ENCODE measurements around the gene CERK. TPM values are rescaled to one million over a fixed set of nuclear protein-coding genes. Genes with fewer than 3 reads are reported as not detected.
"Not testable (repeated sequence)": the region's sequence is repeated elsewhere in the genome, so short reads cannot be mapped to it uniquely, and the experiment has no call there.

CERK gene
- total RNA-seq, 2 donors from 2014 or later = 47.5 to 70.0 TPM

GRCh38 chr22:46659791-46660186 lies 78.3 kb downstream of the CERK start:
- no peak for ATAC-seq
- no peak for DNase-seq
- intact Hi-C loops (cut with DNase I) = loop anchor here in 1 of 2 donors (5.0 kb wide), 1 partner anchor 82 kb away; no protein-coding TSS in a partner anchor

- ATAC-seq (no peak), DNase-seq (no peak)
- intact Hi-C loops (cut with DNase I) = no loop called here
These were observed 78.8 kb downstream of the CERK start for GRCh38 chr22:46659059-46659790.

GRCh38 chr22:46657996-46658947 lies 79.8 kb downstream of the CERK start:
- ATAC-seq = no peak

GRCh38 chr22:46657655-46657953 lies 80.4 kb downstream of the CERK start:
- ATAC-seq (no peak), DNase-seq (no peak)
- intact Hi-C loops (cut with DNase I) = no loop called here

More at GRCh38 chr22:46657996-46658947, 79.8 kb downstream of the CERK start:
- intact Hi-C loops (cut with DNase I) = no loop called here
- no peak for DNase-seq

- intact Hi-C loops (cut with DNase I) = no loop called here
These were observed 81.0 kb downstream of the CERK start for GRCh38 chr22:46656856-46657654.

GRCh38 chr22:46655861-46656608 lies 82.0 kb downstream of the CERK start:
- DNase-seq (no peak), ATAC-seq (no peak)
- intact Hi-C loops (cut with DNase I) = no loop called here

More at GRCh38 chr22:46656856-46657654, 81.0 kb downstream of the CERK start:
- DNase-seq = no peak
- no peak for ATAC-seq

GRCh38 chr22:46654927-46655595 lies 83.0 kb downstream of the CERK start:
- DNase-seq (no peak), ATAC-seq (no peak)
- intact Hi-C loops (cut with DNase I) = no loop called here

- DNase-seq = peak; percentile 27
- no peak for ATAC-seq
- intact Hi-C loops (cut with DNase I) = no loop called here
These were observed 83.6 kb downstream of the CERK start for GRCh38 chr22:46654426-46654825.

GRCh38 chr22:46653596-46653995 lies 84.5 kb downstream of the CERK start:
- peak; percentile 21 for DNase-seq
- no peak for ATAC-seq
- intact Hi-C loops (cut with DNase I) = no loop called here

GRCh38 chr22:46652847-46653331 lies 85.2 kb downstream of the CERK start:
- ATAC-seq (peak; percentile 37 to 38), DNase-seq (no peak)
- intact Hi-C loops (cut with DNase I) = no loop called here

- intact Hi-C loops (cut with DNase I) = no loop called here
- peak; percentile 72 for DNase-seq
These were observed 85.8 kb downstream of the CERK start for GRCh38 chr22:46652081-46652846.

GRCh38 chr22:46651316-46651715 lies 86.7 kb downstream of the CERK start:
- DNase-seq (no peak), ATAC-seq (no peak)
- intact Hi-C loops (cut with DNase I) = no loop called here

More at GRCh38 chr22:46652081-46652846, 85.8 kb downstream of the CERK start:
- peak; percentile 17 to 27 for ATAC-seq

- intact Hi-C loops (cut with DNase I) = no loop called here
- DNase-seq (no peak), ATAC-seq (peak; percentile 9 to 15)
These were observed 87.8 kb downstream of the CERK start for GRCh38 chr22:46650078-46650810.

- peak; percentile 71 for DNase-seq
- intact Hi-C loops (cut with DNase I) = loop anchor here in 1 of 2 donors (5.0 kb wide), 1 partner anchor 57 kb away; no protein-coding TSS in a partner anchor
- peak; percentile 51 to 69 for ATAC-seq
These were observed 88.6 kb downstream of the CERK start for GRCh38 chr22:46649141-46650077.

GRCh38 chr22:46648225-46648820 lies 89.7 kb downstream of the CERK start:
- intact Hi-C loops (cut with DNase I) = loop anchor here in 1 of 2 donors (5.0 kb wide), 1 partner anchor 56 kb away; no protein-coding TSS in a partner anchor
- ATAC-seq, DNase-seq: not testable (repeated sequence)

Measured in left cardiac atrium (tissue), 4 donors.